IMR-90 (cell line): ENCODE results near the gene KMT2C. TPM values are rescaled to one million over a fixed set of nuclear protein-coding genes. Genes with fewer than 3 reads are reported as not detected.

Experiments
- ATAC-seq: fragments of 200-7000 bp; cut with Tn5 transposase; 2 replicates; pipeline ENCODE4 v1.9.1; 2020; ENCODE audit warnings: low read depth, mild to moderate bottlenecking, moderate library complexity
- BruUV-seq: library from RNA; stranded (reverse); fragments of 400-500 nt; replicated peaks from 2 replicates; lab custom pipeline; 2021; lab: Mats Ljungman, UMichigan
- CTCF ChIA-PET: fragments of 300-600 bp; formaldehyde crosslinking; extraction: SDS; loops from one replicate; lab custom pipeline; 2021; ENCODE audit warnings: antibody characterized with exemption; lab: Yijun Ruan, JAX
- POLR2A ChIA-PET: fragments of 300-600 bp; sonication (Branson Sonifier 250); formaldehyde crosslinking; loops from one replicate; lab custom pipeline; 2022; ENCODE audit warnings: antibody characterized with exemption; ENCODE audit not compliant: unreplicated experiment; lab: Charles Lee
- DNase-seq: peaks from one replicate; pipeline ENCODE4 v3.0.0; 2013
- H2AFZ ChIP-seq: replicated peaks from 2 replicates; pipeline ENCODE3; 2013; ENCODE audit warnings: low read length, mild to moderate bottlenecking; ENCODE audit not compliant: poor library complexity
- H2AK5ac ChIP-seq: 2 replicates; pipeline ENCODE4 v1.6.1; 2013; ENCODE audit warnings: low read depth, low read length, inconsistent platforms
- H2AK9ac ChIP-seq: replicated peaks from 2 replicates; pipeline ENCODE3; 2013; ENCODE audit warnings: mild to moderate bottlenecking, low read depth, low read length, moderate library complexity; ENCODE audit not compliant: poor library complexity
- H2BK120ac ChIP-seq: 2 replicates; pipeline ENCODE4 v1.6.1; 2013; ENCODE audit warnings: low read depth, low read length, inconsistent platforms
- H2BK15ac ChIP-seq: 3 replicates; pipeline ENCODE4 v1.6.1; 2013; ENCODE audit warnings: low read depth, low read length, inconsistent platforms
- H2BK20ac ChIP-seq: 2 replicates; pipeline ENCODE4 v1.6.1; 2013; ENCODE audit warnings: low read depth, mild to moderate bottlenecking, inconsistent platforms, low read length, moderate library complexity
- H2BK5ac ChIP-seq: 2 replicates; pipeline ENCODE4 v1.6.1; 2013; ENCODE audit warnings: mild to moderate bottlenecking, low read depth, low read length, inconsistent platforms; ENCODE audit not compliant: poor library complexity, severe bottlenecking
- H3K14ac ChIP-seq: replicated peaks from 2 replicates; pipeline ENCODE4 v1.6.1; 2013; ENCODE audit warnings: low read depth, low read length, inconsistent platforms
- H3K18ac ChIP-seq: 2 replicates; pipeline ENCODE4 v1.6.1; 2013; ENCODE audit warnings: low read depth, low read length, control low read depth
- H3K23ac ChIP-seq: 2 replicates; pipeline ENCODE4 v1.6.1; 2013; ENCODE audit warnings: low read depth, low read length, inconsistent platforms
- H3K27ac ChIP-seq: 2 replicates; pipeline ENCODE4 v1.5.1; 2013; ENCODE audit warnings: mild to moderate bottlenecking, control low read depth, low read length; ENCODE audit not compliant: insufficient read depth
- H3K27me3 ChIP-seq: 2 replicates; pipeline ENCODE4 v1.6.1; 2013; ENCODE audit warnings: low read length; ENCODE audit not compliant: control insufficient read depth, insufficient read depth
- H3K36me3 ChIP-seq: 2 replicates; pipeline ENCODE4 v1.6.1; 2013; ENCODE audit warnings: low read length, mixed read lengths; ENCODE audit not compliant: control insufficient read depth, insufficient read depth
- H3K4ac ChIP-seq: 2 replicates; pipeline ENCODE4 v1.6.1; 2013; ENCODE audit warnings: low read depth, low read length, inconsistent platforms
- H3K4me1 ChIP-seq: 2 replicates; pipeline ENCODE4 v1.6.1; 2013; ENCODE audit warnings: low read length, mixed read lengths; ENCODE audit not compliant: control insufficient read depth, insufficient read depth
- H3K4me2 ChIP-seq: 2 replicates; pipeline ENCODE4 v1.6.1; 2013; ENCODE audit warnings: low read depth, mild to moderate bottlenecking, control low read depth, low read length, moderate library complexity
- H3K4me3 ChIP-seq: 2 replicates; pipeline ENCODE4 v1.5.1; 2013; ENCODE audit warnings: low read depth, mild to moderate bottlenecking, control low read depth, low read length, moderate library complexity; ENCODE audit not compliant: insufficient read depth
- H3K56ac ChIP-seq: 2 replicates; pipeline ENCODE4 v1.6.1; 2013; ENCODE audit warnings: low read length, inconsistent platforms; ENCODE audit not compliant: insufficient read depth; ENCODE audit errors: extremely low read depth
- H3K79me1 ChIP-seq, 2 experiments: 2 replicates each; pipeline ENCODE4 v1.6.1; 2013; ENCODE audit warnings: low read length in 2 of 2, inconsistent platforms in 1 of 2, low read depth in 1 of 2
- H3K9ac ChIP-seq: 2 replicates; pipeline ENCODE4 v1.6.1; 2013; ENCODE audit warnings: low read depth, low read length, control low read depth
- H3K9me1 ChIP-seq: 2 replicates; pipeline ENCODE4 v1.6.1; 2013; ENCODE audit warnings: low read length, inconsistent platforms; ENCODE audit not compliant: insufficient read depth
- H3K9me3 ChIP-seq: 2 replicates; pipeline ENCODE4 v1.6.1; 2013; ENCODE audit warnings: low read length; ENCODE audit not compliant: control insufficient read depth, insufficient read depth
- H4K20me1 ChIP-seq: 2 replicates; pipeline ENCODE4 v1.6.1; 2013; ENCODE audit warnings: low read length, inconsistent platforms; ENCODE audit not compliant: insufficient read depth
- H4K5ac ChIP-seq: 2 replicates; pipeline ENCODE4 v1.6.1; 2013; ENCODE audit warnings: mild to moderate bottlenecking, low read depth, low read length, control low read depth
- H4K8ac ChIP-seq, 2 experiments: 2 replicates each; pipeline ENCODE4 v1.6.1; 2013; ENCODE audit warnings: low read depth in 2 of 2, low read length in 2 of 2, control low read depth in 1 of 2, inconsistent platforms in 1 of 2
- H4K91ac ChIP-seq: 2 replicates; pipeline ENCODE4 v1.6.1; 2013; ENCODE audit warnings: low read depth, low read length, inconsistent platforms; ENCODE audit not compliant: insufficient read depth
- CEBPB ChIP-seq: IDR thresholded peaks from 2 replicates; pipeline ENCODE4 v1.6.1; 2012; ENCODE audit warnings: low read depth, low read length, improper control_type of control experiment
- CHD1 ChIP-seq: IDR thresholded peaks from 2 replicates; pipeline ENCODE4 v1.6.1; 2012; ENCODE audit warnings: low read depth, low read length, improper control_type of control experiment
- FOS ChIP-seq: fragments of 150-350 bp; IDR thresholded peaks from 2 replicates; pipeline ENCODE4 v1.6.1; 2016; ENCODE audit warnings: low read depth, low read length
- MAFK ChIP-seq: IDR thresholded peaks from 2 replicates; pipeline ENCODE4 v1.6.1; 2012; ENCODE audit warnings: low read depth, low read length, improper control_type of control experiment
- MAZ ChIP-seq: IDR thresholded peaks from 2 replicates; pipeline ENCODE4 v1.6.1; 2012; ENCODE audit warnings: low read depth, mild to moderate bottlenecking, low read length, improper control_type of control experiment, moderate library complexity, borderline replicate concordance
- MXI1 ChIP-seq: IDR thresholded peaks from 2 replicates; pipeline ENCODE4 v1.6.1; 2012; ENCODE audit warnings: low read depth, mild to moderate bottlenecking, low read length, moderate library complexity, borderline replicate concordance
- POLR2A ChIP-seq: IDR thresholded peaks from 2 replicates; pipeline ENCODE4 v1.6.1; 2012; ENCODE audit warnings: mild to moderate bottlenecking, low read depth, low read length
- RCOR1 ChIP-seq: IDR thresholded peaks from 2 replicates; pipeline ENCODE4 v1.6.1; 2012; ENCODE audit warnings: mild to moderate bottlenecking, low read length, improper control_type of control experiment; ENCODE audit not compliant: insufficient replicate concordance
- RFX5 ChIP-seq: IDR thresholded peaks from 2 replicates; pipeline ENCODE4 v1.8.0; 2012; ENCODE audit warnings: low read depth, mild to moderate bottlenecking, low read length, moderate library complexity
- SMC3 ChIP-seq: fragments of 150-350 bp; IDR thresholded peaks from 2 replicates; pipeline ENCODE4 v1.6.1; 2016; ENCODE audit warnings: low read depth, mild to moderate bottlenecking, antibody characterized with exemption, low read length, moderate library complexity
- WGBS, 2 experiments: methylation state at CpG; one replicate each; pipeline versions ENCODE4 v1.1.5 to v1.1.7; 2013; ENCODE audit warnings: missing lambda C conversion rate in 2 of 2; ENCODE audit not compliant: insufficient read length in 1 of 2; ENCODE audit errors: extremely low coverage in 2 of 2; 5-methylcytosine and 5-hydroxymethylcytosine counted together
- dilution Hi-C: fragments of 300-500 bp; cut with HindIII; formaldehyde crosslinking; loops from one replicate; pipeline ENCODE4 v1.14.3; 2018; ENCODE audit warnings: low sequenced_read_pairs; ENCODE audit not compliant: unreplicated experiment
- in situ Hi-C: fragments of 300-500 bp; cut with MboI; formaldehyde crosslinking; loops from 3 replicates; pipeline ENCODE4 v1.14.3; 2019; ENCODE audit warnings: low sequenced_read_pairs, inconsistent platforms, mixed read lengths
- intact Hi-C: fragments of 100-400 bp; cut with micrococcal nuclease; formaldehyde crosslinking; loops from 2 replicates; pipeline ENCODE4 v1.10.0; 2022
- polyA plus RNA-seq, 3 experiments: library from polyadenylated mRNA; depleted of rRNA; stranded (reverse); fragments of >200 nt; gene quantifications; 2 replicates each; pipeline ENCODE4 v1.2.3, GENCODE V29; 2012; ENCODE audit warnings: low replicate concordance in 1 of 3
- total RNA-seq: library from RNA; depleted of rRNA; stranded (reverse); fragments of >200 nt; gene quantifications from 2 replicates; pipeline ENCODE4 v1.2.3, GENCODE V29; 2012
- TF ChIP-seq, protein P1 (sequence below): fragments of 150-350 bp; IDR thresholded peaks from 2 replicates; pipeline ENCODE4 v1.6.1; 2017; ENCODE audit warnings: mild to moderate bottlenecking, antibody characterized with exemption, low read length, low read depth

Gene KMT2C
- total and polyA plus RNA-seq, 2 of the 4 experiments (the other 2 are of a cell fraction): 8.0 to 23.3 TPM

DNA sequence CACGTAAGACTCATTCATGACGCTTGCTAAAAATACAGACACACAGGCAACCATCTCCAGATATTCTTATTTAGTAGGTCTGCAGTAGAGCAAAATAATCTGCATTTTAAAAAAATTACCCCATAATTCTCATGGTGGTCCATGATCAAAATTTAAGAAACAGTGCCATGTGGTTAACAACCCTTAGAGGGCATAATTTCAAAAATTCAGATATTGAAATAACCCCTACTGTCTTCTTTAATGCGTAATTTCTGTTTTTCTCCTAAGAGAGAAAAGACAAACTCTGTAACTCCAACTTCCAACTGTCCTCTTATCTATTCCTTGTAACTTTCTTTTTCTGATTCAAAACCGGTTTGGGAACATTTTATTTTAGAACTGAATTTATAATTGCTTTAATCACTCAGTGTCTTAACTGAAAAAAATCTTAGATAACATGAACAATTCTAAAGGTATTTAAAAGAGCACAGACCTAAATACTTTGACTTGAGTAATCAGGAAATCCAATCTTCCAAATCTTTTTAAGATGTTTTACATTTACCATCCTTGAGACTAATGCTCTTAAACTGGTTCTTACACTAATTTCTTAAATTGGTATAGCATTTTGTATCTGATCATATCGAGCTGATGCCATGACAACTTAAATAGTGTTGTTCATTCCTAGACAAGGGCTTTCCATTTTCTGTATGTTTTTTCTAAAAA is 262.3 kb downstream of the KMT2C start:
- Histone ChIP-seq H2AFZ (no peak overlapping the region), H3K9ac (no peak overlapping the region), H3K4me3 (no peak overlapping the region), H4K91ac (no peak overlapping the region), H3K79me1 (peaks cover 5 to 8% of the 10 kb centered on the region in 2 experiments; a peak in 3 of 4 replicates), H3K36me3 (peaks cover 33% of the 10 kb centered on the region), H3K9me3 (no peaks in the 10 kb centered on the region), H3K27ac (no peak overlapping the region), H2BK15ac (no peak overlapping the region), H3K4me1 (no peaks in the 10 kb centered on the region), H2AK9ac (no peak overlapping the region), H3K27me3 (no peaks in the 10 kb centered on the region), H4K20me1 (no peaks in the 10 kb centered on the region), H2AK5ac (no peak overlapping the region), H3K9me1 (no peaks in the 10 kb centered on the region), H3K23ac (no peak overlapping the region), H3K4ac (no peak overlapping the region), H3K14ac (no peak overlapping the region), H2BK20ac (no peak overlapping the region), H3K18ac (no peak overlapping the region), H4K5ac (no peak overlapping the region), H3K56ac (no peak overlapping the region), H3K4me2 (no peak overlapping the region), H4K8ac (no peak overlapping the region), H2BK5ac (no peak overlapping the region), H2BK120ac (no peak overlapping the region)
- POLR2A ChIA-PET: no interaction called here
- CTCF ChIA-PET: no interaction called here
- dilution Hi-C loops: no loop called here
- intact Hi-C loops: no loop called here
- BruUV-seq: no TSS peak
- WGBS, 2 experiments: no CpG with 5 or more reads among the region's 5 CpGs
- DNase-seq (no peak), ATAC-seq (no peak)
- TF ChIP-seq FOS (no peak), POLR2A (no peak), CEBPB (no peak), MAZ (no peak), RFX5 (no peak), MAFK (no peak), CHD1 (no peak), SMC3 (no peak), MXI1 (no peak), RCOR1 (no peak)
- TF ChIP-seq, protein P1, sequence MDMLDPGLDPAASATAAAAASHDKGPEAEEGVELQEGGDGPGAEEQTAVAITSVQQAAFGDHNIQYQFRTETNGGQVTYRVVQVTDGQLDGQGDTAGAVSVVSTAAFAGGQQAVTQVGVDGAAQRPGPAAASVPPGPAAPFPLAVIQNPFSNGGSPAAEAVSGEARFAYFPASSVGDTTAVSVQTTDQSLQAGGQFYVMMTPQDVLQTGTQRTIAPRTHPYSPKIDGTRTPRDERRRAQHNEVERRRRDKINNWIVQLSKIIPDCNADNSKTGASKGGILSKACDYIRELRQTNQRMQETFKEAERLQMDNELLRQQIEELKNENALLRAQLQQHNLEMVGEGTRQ: no peak
- in situ Hi-C loops: no loop called here
